ENCODE measurements around the gene MEA1.

Gene MEA1

GRCh38 chr6:43016176-43016942, 2.6 kb upstream of the MEA1 start (continued):
- TF ChIP-seq ZNF274 (IDR thresholded peaks at IDR 0.05; ENCODE audit: low read length) = no peak
- TF ChIP-seq ZNF274 (tag by site-specific recombination; IDR thresholded peaks at IDR 0.05; ENCODE audit: borderline replicate concordance) = no peak
- TF ChIP-seq, protein P1, sequence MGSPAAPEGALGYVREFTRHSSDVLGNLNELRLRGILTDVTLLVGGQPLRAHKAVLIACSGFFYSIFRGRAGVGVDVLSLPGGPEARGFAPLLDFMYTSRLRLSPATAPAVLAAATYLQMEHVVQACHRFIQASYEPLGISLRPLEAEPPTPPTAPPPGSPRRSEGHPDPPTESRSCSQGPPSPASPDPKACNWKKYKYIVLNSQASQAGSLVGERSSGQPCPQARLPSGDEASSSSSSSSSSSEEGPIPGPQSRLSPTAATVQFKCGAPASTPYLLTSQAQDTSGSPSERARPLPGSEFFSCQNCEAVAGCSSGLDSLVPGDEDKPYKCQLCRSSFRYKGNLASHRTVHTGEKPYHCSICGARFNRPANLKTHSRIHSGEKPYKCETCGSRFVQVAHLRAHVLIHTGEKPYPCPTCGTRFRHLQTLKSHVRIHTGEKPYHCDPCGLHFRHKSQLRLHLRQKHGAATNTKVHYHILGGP (tag by site-specific recombination; IDR thresholded peaks at IDR 0.05) = no peak
- TF ChIP-seq ZNF157 (tag by site-specific recombination; IDR thresholded peaks at IDR 0.05) = no peak
- no peak for TF ChIP-seq OSR2 (tag by site-specific recombination; IDR thresholded peaks at IDR 0.05)
- TF ChIP-seq ZFP37 (tag by site-specific recombination; IDR thresholded peaks at IDR 0.05) = no peak
- no peak for TF ChIP-seq ZNF341 (tag by site-specific recombination; IDR thresholded peaks at IDR 0.05; ENCODE audit: low read depth)
- no peak for TF ChIP-seq ZNF776 (tag by site-specific recombination; IDR thresholded peaks at IDR 0.05; ENCODE audit: borderline replicate concordance)
- TF ChIP-seq ZNF174 (tag by site-specific recombination; IDR thresholded peaks at IDR 0.05) = no peak
- TF ChIP-seq ZNF623 (tag by site-specific recombination; IDR thresholded peaks at IDR 0.05) = no peak
- no peak for TF ChIP-seq ZNF280C (tag by site-specific recombination; IDR thresholded peaks at IDR 0.05)

DNA sequence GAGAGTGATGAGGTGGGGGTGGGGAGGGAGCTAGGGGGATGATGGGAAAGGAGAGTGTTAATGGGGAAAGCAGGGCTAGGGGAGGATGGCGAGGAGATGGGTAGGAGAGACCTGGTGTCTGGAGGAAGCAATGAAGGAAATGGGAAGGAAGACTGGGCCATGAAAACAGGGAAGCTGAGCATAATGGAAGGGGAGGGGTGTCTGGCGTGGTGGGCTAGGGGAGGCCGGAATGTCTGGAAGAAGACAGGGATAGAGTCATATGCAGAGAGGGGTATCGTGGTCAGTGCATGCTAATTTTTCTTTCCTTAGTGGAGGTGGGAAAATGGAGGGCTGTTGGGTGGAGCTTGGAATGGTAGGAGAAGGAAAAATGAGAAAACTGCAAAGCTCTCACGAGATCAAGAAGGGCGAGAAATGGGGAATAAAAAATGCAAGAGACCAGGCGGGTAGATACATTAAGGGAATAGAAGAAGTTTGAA, 726 bp upstream of the MEA1 start:
- ChIA-PET POLR2A (interaction anchor here (0.6 to 4.6 kb wide), 35 partner anchors 11 to 1181 kb away, joined by 3 to 66 read pairs (median 5); partner anchors contain the start of genes CNPY3, CUL7, CUL9 and GNMT), CTCF (interaction anchor here (0.6 to 2.6 kb wide), 6 partner anchors 10 to 129 kb away, joined by 3 to 15 read pairs (median 4); no protein-coding TSS in a partner anchor)
- Histone ChIP-seq H3K36me3 (ENCODE audit: control insufficient read depth in 2 of 2, insufficient read depth in 1 of 2, low read length in 2 of 2) (peaks cover 29 to 71% of the 10 kb centered on the region in 2 experiments), H3K4me1 (ENCODE audit: control insufficient read depth, insufficient read depth, low read length) (peaks cover 12% of the 10 kb centered on the region), H3K4me3 (ENCODE audit: low read depth, low read length) (peak overlapping the region; percentile 70), H3K9me3 (ENCODE audit: control insufficient read depth, insufficient read depth, low read depth, low read length) (no peaks in the 10 kb centered on the region), H3K27ac (ENCODE audit: extremely low read depth, low read depth, low read length) (peak overlapping the region; percentile 65; the same call in 1 of the 2 replicates)
- TF ChIP-seq ZBTB1 (tag by site-specific recombination; IDR thresholded peaks at IDR 0.05) (no peak), ZNF140 (tag by site-specific recombination; IDR thresholded peaks at IDR 0.05) (no peak), YY2 (tag by site-specific recombination; IDR thresholded peaks at IDR 0.05) (peak; percentile 78), ZNF16 (tag by site-specific recombination; IDR thresholded peaks at IDR 0.05; ENCODE audit: low read depth) (no peak), GFI1B (tag by site-specific recombination; IDR thresholded peaks at IDR 0.05) (0 out of 2 replicates have a peak, but pooled peaks have one; percentile 3), GLIS1 (tag by site-specific recombination; IDR thresholded peaks at IDR 0.05) (no peak), ZNF350 (tag by site-specific recombination; IDR thresholded peaks at IDR 0.05) (no peak), ZNF24 (tag by site-specific recombination; IDR thresholded peaks at IDR 0.05) (no peak), REST (tag by site-specific recombination; IDR thresholded peaks at IDR 0.05) (peak; percentile 26; the same call in 1 of the 2 replicates), ZNF362 (tag by site-specific recombination; IDR thresholded peaks at IDR 0.05) (no peak), ZXDB (tag by site-specific recombination; IDR thresholded peaks at IDR 0.05) (no peak), ZBTB7A (tag by site-specific recombination; IDR thresholded peaks at IDR 0.05; ENCODE audit: low read depth) (0 out of 2 replicates have a peak, but pooled peaks have one; percentile 57), ZNF335 (tag by site-specific recombination; conservative IDR thresholded peaks at IDR 0.05) (peak; percentile 14), ZFP69B (tag by site-specific recombination; IDR thresholded peaks at IDR 0.05) (peak; percentile 71; the same call in 1 of the 2 replicates), ZNF239 (tag by site-specific recombination; IDR thresholded peaks at IDR 0.05) (peak; percentile 38; the same call in 1 of the 2 replicates)
- TF ChIP-seq, protein P2, sequence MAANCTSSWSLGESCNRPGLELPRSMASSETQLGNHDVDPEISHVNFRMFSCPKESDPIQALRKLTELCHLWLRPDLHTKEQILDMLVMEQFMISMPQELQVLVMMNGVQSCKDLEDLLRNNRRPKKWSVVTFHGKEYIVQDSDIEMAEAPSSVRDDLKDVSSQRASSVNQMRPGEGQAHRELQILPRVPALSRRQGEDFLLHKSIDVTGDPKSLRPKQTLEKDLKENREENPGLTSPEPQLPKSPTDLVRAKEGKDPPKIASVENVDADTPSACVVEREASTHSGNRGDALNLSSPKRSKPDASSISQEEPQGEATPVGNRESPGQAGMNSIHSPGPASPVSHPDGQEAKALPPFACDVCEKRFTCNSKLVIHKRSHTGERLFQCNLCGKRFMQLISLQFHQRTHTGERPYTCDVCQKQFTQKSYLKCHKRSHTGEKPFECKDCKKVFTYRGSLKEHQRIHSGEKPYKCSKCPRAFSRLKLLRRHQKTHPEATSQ (tag by site-specific recombination; IDR thresholded peaks at IDR 0.05) = no peak
